SK-N-SH (cell line): Measurements from ENCODE around the gene NKAIN1. TPM values are rescaled to one million over a fixed set of nuclear protein-coding genes. Genes with fewer than 3 reads are reported as not detected.

ENCODE experiments used
- polyA plus RNA-seq, 3 experiments: library from polyadenylated mRNA; depleted of rRNA; stranded (reverse); fragments of >200 nt; gene quantifications; 2 replicates each; pipeline ENCODE4 v1.2.3, GENCODE V29; 2012

Gene NKAIN1
- polyA plus RNA-seq, 1 of the 3 experiments (the other 2 are of a cell fraction) = 0.54 TPM

Other genes with a start within 250 kb of the NKAIN1 start
- gene PUM1, start 174.2 kb downstream of the NKAIN1 start, polyA plus RNA-seq (2012; rRNA removed) = 51.0 and 66.7 TPM in 2 replicates
- gene SNRNP40, start 56.9 kb upstream of the NKAIN1 start, polyA plus RNA-seq (2012; rRNA removed) = 46.7 and 53.3 TPM in 2 replicates
- gene ZCCHC17, start 57.1 kb upstream of the NKAIN1 start, polyA plus RNA-seq (2012; rRNA removed) = 25.8 and 33.8 TPM in 2 replicates
- gene FABP3, start 133.2 kb upstream of the NKAIN1 start, polyA plus RNA-seq (2012; rRNA removed) = 0.08 TPM in 1 of 2 replicates, not detected in the other
- 15.5 and 22.2 TPM in 2 replicates for gene SERINC2, start 173.3 kb upstream of the NKAIN1 start, polyA plus RNA-seq (2012; rRNA removed)